WTC11 (cell line): ENCODE measurements around the gene KLK3. TPM values are rescaled to one million over a fixed set of nuclear protein-coding genes. Genes with fewer than 3 reads are reported as not detected.

Experiments used
- ATAC-seq: fragments of 200-7000 bp; cut with Tn5 transposase; 2 replicates; pipeline ENCODE4 v1.10.0; 2021; ENCODE audit warnings: mild to moderate bottlenecking, moderate library complexity
- CTCF ChIA-PET: fragments of 300-600 bp; sonication (Branson Sonifier 250); formaldehyde crosslinking; loops from one replicate; lab custom pipeline; 2021; ENCODE audit warnings: antibody characterized with exemption; lab: Charles Lee
- POLR2A ChIA-PET: fragments of 350-600 bp; sonication (Branson Sonifier 250); formaldehyde crosslinking; loops from one replicate; lab custom pipeline; 2021; ENCODE audit warnings: antibody characterized with exemption; lab: Charles Lee
- DNase-seq: peaks from one replicate; pipeline ENCODE4 v3.0.0; 2021; ENCODE audit warnings: low spot score
- H3K27ac Mint-ChIP-seq: 2 replicates; pipeline ENCODE4 v1.8.0; 2021; ENCODE audit warnings: mixed read lengths
- H3K27me3 Mint-ChIP-seq: 2 replicates; pipeline ENCODE4 v1.8.0; 2021; ENCODE audit warnings: low read depth, mild to moderate bottlenecking, moderate library complexity, mixed read lengths
- H3K36me3 Mint-ChIP-seq: 2 replicates; pipeline ENCODE4 v1.8.0; 2021; ENCODE audit warnings: mixed read lengths
- H3K4me1 Mint-ChIP-seq: 2 replicates; pipeline ENCODE4 v1.8.0; 2022; ENCODE audit warnings: mixed read lengths
- H3K4me3 Mint-ChIP-seq: 2 replicates; pipeline ENCODE4 v1.8.0; 2021; ENCODE audit warnings: mild to moderate bottlenecking, moderate library complexity, mixed read lengths
- H3K9me3 Mint-ChIP-seq: 2 replicates; pipeline ENCODE4 v1.8.0; 2021; ENCODE audit warnings: mixed read lengths
- CREB1 ChIP-seq: sonication (generic); formaldehyde crosslinking; IDR thresholded peaks from 2 replicates; pipeline ENCODE4 v1.8.0; 2023; ENCODE audit warnings: mild to moderate bottlenecking, missing genetic modification reagents
- E2F4 ChIP-seq: sonication (generic); formaldehyde crosslinking; IDR thresholded peaks from 2 replicates; pipeline ENCODE4 v1.8.1; 2022; ENCODE audit warnings: low read depth, mild to moderate bottlenecking, moderate library complexity, missing genetic modification reagents, borderline replicate concordance
- ETV6 ChIP-seq: sonication (generic); formaldehyde crosslinking; IDR thresholded peaks from 2 replicates; pipeline ENCODE4 v1.8.1; 2022; ENCODE audit warnings: mild to moderate bottlenecking, missing genetic modification reagents
- GABPB1 ChIP-seq: sonication (generic); formaldehyde crosslinking; IDR thresholded peaks from 2 replicates; pipeline ENCODE4 v1.8.1; 2023; ENCODE audit warnings: mild to moderate bottlenecking, missing genetic modification reagents
- GRHL2 ChIP-seq: fragments of 250-450 bp; sonication (Bioruptor Pico); IDR thresholded peaks from 2 replicates; pipeline ENCODE4 v1.8.0; 2022; ENCODE audit warnings: mild to moderate bottlenecking, moderate library complexity; ENCODE audit not compliant: insufficient replicate concordance, severe bottlenecking
- JAZF1 ChIP-seq: fragments of 250-450 bp; sonication (Bioruptor Pico); IDR thresholded peaks from 2 replicates; pipeline ENCODE4 v1.9.0; 2021; ENCODE audit warnings: moderate library complexity, mild to moderate bottlenecking, inconsistent platforms
- KAT7 ChIP-seq: sonication (generic); formaldehyde crosslinking; IDR thresholded peaks from 2 replicates; pipeline ENCODE4 v1.8.1; 2023; ENCODE audit warnings: missing genetic modification reagents, mild to moderate bottlenecking, borderline replicate concordance
- NR1H2 ChIP-seq: sonication (generic); formaldehyde crosslinking; IDR thresholded peaks from 2 replicates; pipeline ENCODE4 v1.9.0; 2021; ENCODE audit warnings: mild to moderate bottlenecking, moderate library complexity, missing genetic modification reagents
- RELA ChIP-seq: sonication (generic); formaldehyde crosslinking; IDR thresholded peaks from 2 replicates; pipeline ENCODE4 v1.8.1; 2022; ENCODE audit warnings: missing genetic modification reagents, mild to moderate bottlenecking, borderline replicate concordance
- SOX15 ChIP-seq: fragments of 250-450 bp; sonication (Bioruptor Pico); IDR thresholded peaks from 2 replicates; pipeline ENCODE4 v1.9.0; 2021; ENCODE audit warnings: mild to moderate bottlenecking
- STAT6 ChIP-seq: sonication (generic); formaldehyde crosslinking; conservative IDR thresholded peaks from 2 replicates; pipeline ENCODE4 v1.8.1; 2023; ENCODE audit warnings: mild to moderate bottlenecking, low read depth, missing genetic modification reagents, moderate library complexity
- TEAD1 ChIP-seq: sonication (generic); formaldehyde crosslinking; IDR thresholded peaks from 2 replicates; pipeline ENCODE4 v1.8.0; 2022; ENCODE audit warnings: mild to moderate bottlenecking, missing genetic modification reagents
- TP53 ChIP-seq: sonication (generic); formaldehyde crosslinking; IDR thresholded peaks from 2 replicates; pipeline ENCODE4 v1.8.1; 2023; ENCODE audit warnings: mild to moderate bottlenecking, missing genetic modification reagents
- USF1 ChIP-seq: sonication (generic); formaldehyde crosslinking; IDR thresholded peaks from 2 replicates; pipeline ENCODE4 v1.8.0; 2022; ENCODE audit warnings: mild to moderate bottlenecking, missing genetic modification reagents
- ZBTB43 ChIP-seq: sonication (generic); formaldehyde crosslinking; IDR thresholded peaks from 2 replicates; pipeline ENCODE4 v1.8.1; 2023; ENCODE audit warnings: mild to moderate bottlenecking, missing genetic modification reagents
- ZNF281 ChIP-seq: sonication (generic); formaldehyde crosslinking; IDR thresholded peaks from 2 replicates; pipeline ENCODE4 v1.8.0; 2023; ENCODE audit warnings: mild to moderate bottlenecking, missing genetic modification reagents
- ZNF396 ChIP-seq: fragments of 250-450 bp; sonication (Bioruptor Pico); IDR thresholded peaks from 2 replicates; pipeline ENCODE4 v1.8.0; 2021; ENCODE audit warnings: mild to moderate bottlenecking, moderate library complexity, borderline replicate concordance
- ZNF423 ChIP-seq: fragments of 250-450 bp; sonication (Bioruptor Pico); IDR thresholded peaks from 2 replicates; pipeline ENCODE4 v2.1.2; 2022; ENCODE audit warnings: mild to moderate bottlenecking, moderate library complexity
- ZNF512 ChIP-seq: sonication (generic); formaldehyde crosslinking; IDR thresholded peaks from 2 replicates; pipeline ENCODE4 v1.8.1; 2022; ENCODE audit warnings: missing genetic modification reagents, borderline replicate concordance
- ZNF671 ChIP-seq: fragments of 250-450 bp; sonication (Bioruptor Pico); IDR thresholded peaks from 2 replicates; pipeline ENCODE4 v1.8.0; 2021; ENCODE audit warnings: mild to moderate bottlenecking
- total RNA-seq: library from RNA; stranded (reverse); gene quantifications from 3 replicates; pipeline ENCODE4 v1.2.3, GENCODE V29; 2021

KLK3 gene
- total RNA-seq, 1 experiment from 2014 or later = 0.13 TPM

GRCh38 chr19:50829801-50830200 is 24.9 kb upstream of the KLK3 start:
- Mint-ChIP-seq H3K4me1 (peaks cover 3% of the 10 kb centered on the region; the same call in 1 of the 2 replicates), H3K36me3 (no peaks in the 10 kb centered on the region), H3K27me3 (peaks cover 55% of the 10 kb centered on the region), H3K4me3 (no peak overlapping the region), H3K27ac (no peak overlapping the region), H3K9me3 (no peaks in the 10 kb centered on the region)
- TF ChIP-seq ZNF423 (CRISPR knock-in tag) (no peak), GABPB1 (CRISPR knock-in tag) (no peak), ETV6 (CRISPR knock-in tag) (no peak), JAZF1 (CRISPR knock-in tag) (no peak), SOX15 (CRISPR knock-in tag) (no peak), ZNF396 (CRISPR knock-in tag) (no peak), ZNF281 (CRISPR knock-in tag) (no peak), ZBTB43 (CRISPR knock-in tag) (no peak), TEAD1 (CRISPR knock-in tag) (no peak), GRHL2 (CRISPR knock-in tag) (no peak), KAT7 (CRISPR knock-in tag) (no peak), CREB1 (CRISPR knock-in tag) (no peak), ZNF671 (CRISPR knock-in tag) (no peak), RELA (CRISPR knock-in tag) (no peak), NR1H2 (CRISPR knock-in tag) (no peak), ZNF512 (no peak), USF1 (CRISPR knock-in tag) (no peak), TP53 (CRISPR knock-in tag) (no peak), STAT6 (no peak), E2F4 (CRISPR knock-in tag) (no peak)
- DNase-seq (no peak), ATAC-seq (no peak)
- CTCF ChIA-PET = interaction anchor here (0.9 to 1.4 kb wide), 3 partner anchors 9 to 274 kb away, joined by 3 read pairs; no protein-coding TSS in a partner anchor
- POLR2A ChIA-PET = no interaction called here
